Measurements from ENCODE around the gene RAET1G. TPM values are rescaled to one million over a fixed set of nuclear protein-coding genes. Genes with fewer than 3 reads are reported as not detected.

The RAET1G gene
- total RNA-seq, 1 experiment from 2014 or later: not detected

DNA sequence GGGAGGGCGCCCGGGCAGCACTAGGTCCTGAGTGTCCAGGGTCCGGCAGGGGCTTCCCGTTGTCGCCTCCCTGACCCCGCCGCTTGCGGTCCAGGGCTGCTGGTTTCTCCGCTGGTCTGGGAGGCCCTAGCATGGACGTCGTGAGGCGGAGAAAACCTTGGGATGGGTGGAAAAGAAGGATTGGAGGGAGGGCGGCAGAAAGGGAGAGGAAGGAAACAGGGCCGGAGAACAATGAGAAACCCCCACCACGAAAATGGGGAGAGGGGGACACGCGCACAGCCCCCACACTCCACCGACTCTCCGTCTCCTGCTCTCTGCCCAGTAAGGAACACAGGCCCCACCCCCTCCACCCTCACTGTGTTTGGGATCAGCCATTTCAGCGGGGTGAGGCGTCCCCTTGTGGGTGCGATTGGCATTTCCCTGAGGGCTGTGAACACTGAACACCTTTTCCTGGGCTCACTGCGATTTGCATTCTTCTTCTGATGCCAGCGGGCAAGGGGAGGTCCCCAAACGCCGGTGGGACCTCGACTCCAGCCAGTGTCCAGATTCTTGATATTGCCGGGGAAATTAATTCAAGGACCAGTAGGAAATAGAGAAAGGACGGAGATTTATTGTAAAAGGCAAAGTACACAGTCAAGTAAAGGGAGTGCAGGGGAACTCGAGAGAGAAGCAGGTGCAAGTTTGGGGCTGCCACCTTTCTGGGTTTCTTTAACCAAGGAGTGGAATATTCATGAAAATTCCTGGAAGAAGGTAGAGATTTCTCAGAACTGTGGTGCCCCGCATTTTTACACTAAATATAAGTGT is 3.3 kb upstream of the RAET1G start:
- Histone ChIP-seq H3K4me3 (ENCODE audit: low read depth, low read length) (peak overlapping the region; percentile 49), H3K36me3 (ENCODE audit: control insufficient read depth, insufficient read depth, low read length) (no peaks in the 10 kb centered on the region), H3K4me1 (no peaks in the 10 kb centered on the region), H3K27me3 (replicated peaks; ENCODE audit: control insufficient read depth, insufficient read depth, low read length) (no peaks in the 10 kb centered on the region; the same call in none of the 2 replicates), H3K9me3 (no peaks in the 10 kb centered on the region)
- peaks cover 7% of the 10 kb centered on the region for H3K4me1 Mint-ChIP-seq (ENCODE audit: low read depth, unreplicated experiment)
- TF ChIP-seq, protein P1, sequence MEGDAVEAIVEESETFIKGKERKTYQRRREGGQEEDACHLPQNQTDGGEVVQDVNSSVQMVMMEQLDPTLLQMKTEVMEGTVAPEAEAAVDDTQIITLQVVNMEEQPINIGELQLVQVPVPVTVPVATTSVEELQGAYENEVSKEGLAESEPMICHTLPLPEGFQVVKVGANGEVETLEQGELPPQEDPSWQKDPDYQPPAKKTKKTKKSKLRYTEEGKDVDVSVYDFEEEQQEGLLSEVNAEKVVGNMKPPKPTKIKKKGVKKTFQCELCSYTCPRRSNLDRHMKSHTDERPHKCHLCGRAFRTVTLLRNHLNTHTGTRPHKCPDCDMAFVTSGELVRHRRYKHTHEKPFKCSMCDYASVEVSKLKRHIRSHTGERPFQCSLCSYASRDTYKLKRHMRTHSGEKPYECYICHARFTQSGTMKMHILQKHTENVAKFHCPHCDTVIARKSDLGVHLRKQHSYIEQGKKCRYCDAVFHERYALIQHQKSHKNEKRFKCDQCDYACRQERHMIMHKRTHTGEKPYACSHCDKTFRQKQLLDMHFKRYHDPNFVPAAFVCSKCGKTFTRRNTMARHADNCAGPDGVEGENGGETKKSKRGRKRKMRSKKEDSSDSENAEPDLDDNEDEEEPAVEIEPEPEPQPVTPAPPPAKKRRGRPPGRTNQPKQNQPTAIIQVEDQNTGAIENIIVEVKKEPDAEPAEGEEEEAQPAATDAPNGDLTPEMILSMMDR (IDR thresholded peaks at IDR 0.05; ENCODE audit: insufficient read depth in 1 of 2, low read depth in 1 of 2, low read length in 1 of 2, severe bottlenecking in 1 of 2, unreplicated experiment in 1 of 2): peak; percentile 88 to 94
- no peaks in the 10 kb centered on the region for H3K9me3 Mint-ChIP-seq (ENCODE audit: unreplicated experiment)
- H3K27me3 Mint-ChIP-seq (ENCODE audit: insufficient read depth, unreplicated experiment): peaks cover 37% of the 10 kb centered on the region
- H3K36me3 Mint-ChIP-seq (ENCODE audit: insufficient read depth, unreplicated experiment): no peaks in the 10 kb centered on the region
- POLR2A ChIA-PET: no interaction called here
- CTCF ChIA-PET: interaction anchor here (1.5 kb wide), 1 partner anchor 86 kb away, joined by 10 read pairs; no protein-coding TSS in a partner anchor
- BruUV-seq (replicated peaks): no TSS peak
- peak; percentile 86 to 89 for DNase-seq
- intact Hi-C loops (cut with micrococcal nuclease; ENCODE audit: unreplicated experiment): loop anchor here (1.0 to 5.0 kb wide), 5 partner anchors 62 to 379 kb away; partner anchors contain the start of genes LRP11 and PPIL4
- H3K27ac Mint-ChIP-seq (ENCODE audit: unreplicated experiment): peak overlapping the region; percentile 0
- peak overlapping the region; percentile 75 for H3K4me3 Mint-ChIP-seq (ENCODE audit: unreplicated experiment)

DNA sequence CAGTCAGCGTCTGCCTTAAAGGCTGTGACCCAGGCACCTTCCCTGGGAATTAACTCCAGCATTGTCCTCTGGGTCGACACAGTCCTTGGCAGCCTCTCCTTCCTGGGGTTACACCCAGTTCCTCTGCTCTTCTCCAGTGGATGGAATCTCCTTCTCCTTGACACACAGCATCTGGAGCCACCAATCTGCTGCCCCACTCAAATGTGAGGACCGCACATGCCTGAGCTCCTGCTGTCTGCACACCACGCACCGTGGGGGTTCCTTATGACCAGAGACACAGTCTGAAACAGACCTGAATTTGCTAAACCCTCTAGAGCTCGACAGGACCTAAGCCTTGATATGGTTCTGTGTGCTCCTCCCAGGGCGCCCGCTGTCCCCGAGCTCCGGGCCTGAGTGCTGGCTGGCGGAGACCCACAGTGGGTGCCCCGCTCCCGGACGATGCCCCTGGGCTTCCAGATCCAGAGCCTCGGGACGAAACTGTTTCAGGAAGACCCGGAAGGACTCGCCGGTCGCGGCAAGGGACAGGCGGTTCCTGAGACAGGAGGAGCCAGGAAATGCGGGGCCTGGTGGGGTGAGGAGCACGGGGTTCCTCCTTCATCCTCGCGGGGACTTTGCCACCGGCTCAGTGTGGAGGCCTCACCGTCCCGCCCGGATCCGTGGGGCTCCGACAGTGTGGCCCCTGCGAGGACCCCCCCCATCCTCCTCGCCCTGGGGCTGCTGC is 2.5 kb upstream of the RAET1G start:
- ChIA-PET CTCF (interaction anchor here (1.5 kb wide), 1 partner anchor 85 kb away, joined by 10 read pairs; no protein-coding TSS in a partner anchor), POLR2A (no interaction called here)
- no TSS peak for BruUV-seq (replicated peaks)
- intact Hi-C loops (cut with micrococcal nuclease; ENCODE audit: unreplicated experiment): loop anchor here (5.0 kb wide), 1 partner anchor 378 kb away; the partner anchor contains the start of gene PPIL4
- Mint-ChIP-seq H3K27me3 (ENCODE audit: insufficient read depth, unreplicated experiment) (peaks cover 39% of the 10 kb centered on the region), H3K4me3 (ENCODE audit: unreplicated experiment) (peak overlapping the region; percentile 75), H3K4me1 (ENCODE audit: low read depth, unreplicated experiment) (peaks cover 7% of the 10 kb centered on the region), H3K36me3 (ENCODE audit: insufficient read depth, unreplicated experiment) (no peaks in the 10 kb centered on the region), H3K9me3 (ENCODE audit: unreplicated experiment) (no peaks in the 10 kb centered on the region), H3K27ac (ENCODE audit: unreplicated experiment) (peak overlapping the region; percentile 0)
- H3K27me3 ChIP-seq (replicated peaks; ENCODE audit: control insufficient read depth, insufficient read depth, low read length): no peaks in the 10 kb centered on the region; the same call in none of the 2 replicates
- H3K36me3 ChIP-seq (ENCODE audit: control insufficient read depth, insufficient read depth, low read length): no peaks in the 10 kb centered on the region
- H3K4me3 ChIP-seq (ENCODE audit: low read depth, low read length): peak overlapping the region; percentile 49
- H3K9me3 ChIP-seq: no peaks in the 10 kb centered on the region
- H3K4me1 ChIP-seq: no peaks in the 10 kb centered on the region
- TF ChIP-seq, protein P1 (IDR thresholded peaks at IDR 0.05; ENCODE audit: insufficient read depth in 1 of 2, low read depth in 1 of 2, low read length in 1 of 2, severe bottlenecking in 1 of 2, unreplicated experiment in 1 of 2): no peak
- peak in 1 of 2 experiments; percentile 34 for DNase-seq

DNA sequence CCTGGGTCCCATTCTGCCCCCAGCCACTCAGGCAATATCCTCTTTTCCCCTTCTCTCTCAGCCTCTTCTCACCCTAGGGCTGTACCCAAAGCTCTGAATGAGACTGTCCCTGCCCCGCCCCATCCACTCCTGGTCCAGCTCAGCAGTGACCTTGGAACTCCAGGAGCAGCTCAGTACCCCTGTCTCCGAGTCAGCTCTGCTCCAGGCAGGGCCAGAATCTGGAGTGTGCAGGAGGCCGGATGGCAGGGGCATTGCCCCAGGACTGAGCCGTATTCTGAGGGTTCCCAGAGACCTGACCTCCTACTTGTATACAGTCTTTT is 2.0 kb upstream of the RAET1G start:
- peak in 1 of 2 experiments; percentile 22 for DNase-seq
- ChIA-PET POLR2A (no interaction called here), CTCF (interaction anchor here (1.5 kb wide), 1 partner anchor 84 kb away, joined by 10 read pairs; no protein-coding TSS in a partner anchor)
- Mint-ChIP-seq H3K4me1 (ENCODE audit: low read depth, unreplicated experiment) (peaks cover 7% of the 10 kb centered on the region), H3K4me3 (ENCODE audit: unreplicated experiment) (peak overlapping the region; percentile 75), H3K9me3 (ENCODE audit: unreplicated experiment) (no peaks in the 10 kb centered on the region), H3K27me3 (ENCODE audit: insufficient read depth, unreplicated experiment) (peaks cover 40% of the 10 kb centered on the region), H3K36me3 (ENCODE audit: insufficient read depth, unreplicated experiment) (no peaks in the 10 kb centered on the region), H3K27ac (ENCODE audit: unreplicated experiment) (no peak overlapping the region)
- Histone ChIP-seq H3K36me3 (ENCODE audit: control insufficient read depth, insufficient read depth, low read length) (no peaks in the 10 kb centered on the region), H3K4me1 (no peaks in the 10 kb centered on the region), H3K27me3 (replicated peaks; ENCODE audit: control insufficient read depth, insufficient read depth, low read length) (peaks cover 1% of the 10 kb centered on the region), H3K4me3 (ENCODE audit: low read depth, low read length) (no peak overlapping the region), H3K9me3 (no peaks in the 10 kb centered on the region)
- TF ChIP-seq, protein P1 (IDR thresholded peaks at IDR 0.05; ENCODE audit: insufficient read depth in 1 of 2, low read depth in 1 of 2, low read length in 1 of 2, severe bottlenecking in 1 of 2, unreplicated experiment in 1 of 2): no peak
- no TSS peak for BruUV-seq (replicated peaks)
- intact Hi-C loops (cut with micrococcal nuclease; ENCODE audit: unreplicated experiment): loop anchor here (5.0 kb wide), 2 partner anchors 43 to 378 kb away; partner anchors contain the start of gene PPIL4
